Hepatocyte (in vitro differentiated cells): ENCODE measurements around the gene RNF34.

Source experiments
- EZH2 ChIP-seq: fragments of 200-600 bp; sonication (generic); IDR thresholded peaks from 2 replicates; pipeline ENCODE4 v1.6.1; 2016; ENCODE audit warnings: antibody characterized with exemption, mild to moderate bottlenecking, borderline replicate concordance
- TF ChIP-seq, protein P1 (sequence below): fragments of 200-600 bp; sonication (generic); IDR thresholded peaks from 2 replicates; pipeline ENCODE4 v1.5.1; 2016; ENCODE audit warnings: antibody characterized with exemption, mild to moderate bottlenecking; ENCODE audit not compliant: poor library complexity

DNA sequence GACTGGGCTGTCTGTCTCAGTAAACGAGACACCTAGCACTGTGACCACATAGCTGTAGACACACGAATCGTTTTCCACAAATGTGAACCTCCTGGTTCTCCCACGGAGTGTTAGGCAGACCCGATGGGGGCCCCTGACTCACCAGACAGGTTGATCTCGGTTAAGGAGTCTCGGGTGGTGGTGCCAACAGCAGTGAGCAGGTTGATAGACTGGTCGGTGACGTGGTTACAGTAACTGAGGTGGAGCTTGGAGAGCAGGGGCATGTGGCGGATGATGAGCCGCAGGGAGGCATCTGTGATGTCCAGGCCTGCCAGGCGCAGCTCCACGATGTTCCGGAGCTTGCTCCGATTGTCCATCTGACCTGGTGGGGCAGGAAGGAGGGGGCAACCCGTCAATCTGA is 39.8 kb downstream of the RNF34 start:
- TF ChIP-seq, protein P1, sequence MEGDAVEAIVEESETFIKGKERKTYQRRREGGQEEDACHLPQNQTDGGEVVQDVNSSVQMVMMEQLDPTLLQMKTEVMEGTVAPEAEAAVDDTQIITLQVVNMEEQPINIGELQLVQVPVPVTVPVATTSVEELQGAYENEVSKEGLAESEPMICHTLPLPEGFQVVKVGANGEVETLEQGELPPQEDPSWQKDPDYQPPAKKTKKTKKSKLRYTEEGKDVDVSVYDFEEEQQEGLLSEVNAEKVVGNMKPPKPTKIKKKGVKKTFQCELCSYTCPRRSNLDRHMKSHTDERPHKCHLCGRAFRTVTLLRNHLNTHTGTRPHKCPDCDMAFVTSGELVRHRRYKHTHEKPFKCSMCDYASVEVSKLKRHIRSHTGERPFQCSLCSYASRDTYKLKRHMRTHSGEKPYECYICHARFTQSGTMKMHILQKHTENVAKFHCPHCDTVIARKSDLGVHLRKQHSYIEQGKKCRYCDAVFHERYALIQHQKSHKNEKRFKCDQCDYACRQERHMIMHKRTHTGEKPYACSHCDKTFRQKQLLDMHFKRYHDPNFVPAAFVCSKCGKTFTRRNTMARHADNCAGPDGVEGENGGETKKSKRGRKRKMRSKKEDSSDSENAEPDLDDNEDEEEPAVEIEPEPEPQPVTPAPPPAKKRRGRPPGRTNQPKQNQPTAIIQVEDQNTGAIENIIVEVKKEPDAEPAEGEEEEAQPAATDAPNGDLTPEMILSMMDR = no peak
- TF ChIP-seq EZH2 = no peak
